CD1c-positive myeloid dendritic cell (primary cell): ENCODE data around the gene TRAPPC14.
"Not testable (repeated sequence)": the region's sequence is repeated elsewhere in the genome, so short reads cannot be mapped to it uniquely, and the experiment has no call there.

Experiments
- DNase-seq: peaks from one replicate; pipeline ENCODE4 v3.0.0-alpha.2; 2016; ENCODE audit errors: extremely low spot score

The TRAPPC14 gene

GRCh38 chr7:100153708-100154535 lies 4.6 kb downstream of the TRAPPC14 start:
- DNase-seq = no peak

GRCh38 chr7:100152937-100153666 lies 5.4 kb downstream of the TRAPPC14 start:
- no peak for DNase-seq

- DNase-seq = peak; percentile 72
These were observed 6.1 kb downstream of the TRAPPC14 start for GRCh38 chr7:100152404-100152803.

GRCh38 chr7:100148559-100149328 lies 9.8 kb downstream of the TRAPPC14 start, which contains the start of gene LAMTOR4:
TSS of gene LAMTOR4 (plus strand) at chr7:100148918. CDS start at chr7:100148973, 55 bp downstream.
- peak; percentile 98 for DNase-seq

GRCh38 chr7:100148225-100148558 lies 10.3 kb downstream of the TRAPPC14 start:
- no peak for DNase-seq

- no peak for DNase-seq
These were observed 11.2 kb downstream of the TRAPPC14 start for GRCh38 chr7:100147278-100147677.

GRCh38 chr7:100146350-100146749 lies 12.2 kb downstream of the TRAPPC14 start:
- not testable (repeated sequence) for DNase-seq

- DNase-seq = no peak
These were observed 16.1 kb downstream of the TRAPPC14 start for GRCh38 chr7:100142461-100142860.

GRCh38 chr7:100141555-100141949 lies 17.0 kb downstream of the TRAPPC14 start:
- DNase-seq = no peak

- DNase-seq = no peak
These were observed 20.4 kb downstream of the TRAPPC14 start for GRCh38 chr7:100137851-100138760.

- peak; percentile 75 for DNase-seq
These were observed 25.8 kb downstream of the TRAPPC14 start for GRCh38 chr7:100132697-100133151.

GRCh38 chr7:100132126-100132525 lies 26.4 kb downstream of the TRAPPC14 start:
- no peak for DNase-seq

GRCh38 chr7:100130608-100131453 lies 27.7 kb downstream of the TRAPPC14 start:
- DNase-seq = peak; percentile 80

- not testable (repeated sequence) for DNase-seq
These were observed 28.3 kb downstream of the TRAPPC14 start for GRCh38 chr7:100130220-100130607.

GRCh38 chr7:100128637-100128963 lies 29.9 kb downstream of the TRAPPC14 start:
- no peak for DNase-seq

- no peak for DNase-seq
These were observed 30.5 kb downstream of the TRAPPC14 start for GRCh38 chr7:100127866-100128636.

- DNase-seq = peak; percentile 94
These were observed 31.3 kb downstream of the TRAPPC14 start, which contains the start of gene MBLAC1 for GRCh38 chr7:100126931-100127865. TSS of gene MBLAC1 (plus strand) at chr7:100126967. CDS start at chr7:100127396, 429 bp downstream.

- DNase-seq = no peak
These were observed 32.1 kb downstream of the TRAPPC14 start for GRCh38 chr7:100126239-100126930.
